Activated CD8-positive, alpha-beta T cell treated with anti-CD3 and anti-CD28 coated beads for 36 hours (primary cell): ENCODE results near the gene CTSH. TPM values are rescaled to one million over a fixed set of nuclear protein-coding genes. Genes with fewer than 3 reads are reported as not detected.

Experiments
- ATAC-seq: fragments of 200-7000 bp; cut with Tn5 transposase; one replicate; pipeline ENCODE4 v1.10.0; 2021; ENCODE audit warnings: mild to moderate bottlenecking, moderate library complexity
- CTCF ChIA-PET: fragments of 350-600 bp; sonication (Branson Sonifier 250); formaldehyde crosslinking; loops from one replicate; lab custom pipeline; 2021; ENCODE audit warnings: antibody characterized with exemption; lab: Charles Lee
- POLR2A ChIA-PET: fragments of 350-600 bp; sonication (Branson Sonifier 250); formaldehyde crosslinking; loops from one replicate; lab custom pipeline; 2021; ENCODE audit warnings: antibody characterized with exemption; lab: Charles Lee
- DNase-seq: peaks from one replicate; pipeline ENCODE4 v3.0.0-alpha.2; 2020
- H3K27ac Mint-ChIP-seq: one replicate; pipeline ENCODE4 v1.8.0; 2021; ENCODE audit warnings: mild to moderate bottlenecking, mixed read lengths
- H3K27me3 Mint-ChIP-seq: one replicate; pipeline ENCODE4 v1.8.0; 2021; ENCODE audit warnings: mixed read lengths
- H3K36me3 Mint-ChIP-seq: one replicate; pipeline ENCODE4 v1.8.0; 2021; ENCODE audit warnings: low read depth, mixed read lengths
- H3K4me1 Mint-ChIP-seq: one replicate; pipeline ENCODE4 v1.8.0; 2021; ENCODE audit warnings: low read depth, mixed read lengths
- H3K4me3 Mint-ChIP-seq: one replicate; pipeline ENCODE4 v1.8.0; 2021; ENCODE audit warnings: mild to moderate bottlenecking, moderate library complexity, mixed read lengths
- H3K9me3 Mint-ChIP-seq: one replicate; pipeline ENCODE4 v1.8.0; 2021; ENCODE audit warnings: mixed read lengths
- CTCF ChIP-seq: fragments of 200-600 bp; IDR thresholded peaks from one replicate; pipeline ENCODE4 v1.8.0; 2022; ENCODE audit warnings: antibody characterized with exemption, mild to moderate bottlenecking
- intact Hi-C: fragments of 100-400 bp; cut with micrococcal nuclease; formaldehyde crosslinking; loops from one replicate; pipeline ENCODE4 v1.10.0; 2022
- total RNA-seq, 2 experiments: library from RNA; stranded (reverse); gene quantifications; one replicate each; pipeline ENCODE4 v1.2.3, GENCODE V29; 2021

CTSH gene
- total RNA-seq, 2 experiments from 2014 or later = 13.2 to 14.1 TPM

DNA sequence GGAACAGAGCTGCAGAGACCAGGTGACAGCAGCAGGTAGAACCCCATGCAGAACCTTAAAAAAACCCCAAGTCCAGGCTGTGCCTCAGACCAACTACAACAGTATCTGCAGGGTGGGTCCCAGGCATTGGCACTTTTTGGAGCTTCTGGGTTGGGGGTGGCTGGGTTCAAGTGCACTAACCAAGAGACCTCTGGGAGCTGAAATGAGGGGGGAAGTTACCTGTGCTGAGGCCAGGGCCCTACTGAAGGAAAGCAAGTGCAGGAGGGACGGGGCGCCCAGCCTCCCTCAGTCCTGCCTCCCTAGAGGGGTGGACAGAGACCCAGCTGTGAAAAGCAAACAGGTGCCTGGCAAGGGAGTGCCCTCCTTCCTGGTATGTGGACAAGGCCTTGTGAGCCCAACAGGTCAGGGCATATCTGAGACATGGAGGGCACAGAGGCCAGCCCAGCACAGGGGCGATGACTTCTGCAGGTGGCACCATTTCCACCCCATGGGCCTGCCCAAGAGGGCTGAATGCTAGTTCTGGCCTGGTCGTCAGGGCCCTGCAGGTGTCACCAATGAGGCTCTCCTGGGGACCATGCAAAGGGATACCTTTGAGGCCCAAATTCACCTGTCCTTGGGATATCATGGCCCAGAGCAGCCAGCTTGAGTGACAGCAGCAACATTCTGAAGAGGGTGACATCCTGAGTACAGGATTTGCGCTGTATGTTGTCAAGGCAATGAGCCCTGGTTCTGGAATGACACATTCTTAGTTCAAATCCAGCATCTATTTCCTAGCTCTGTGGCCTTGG lies 18.7 kb downstream of the CTSH start:
- TF ChIP-seq CTCF = no peak
- Mint-ChIP-seq H3K9me3 (no peaks in the 10 kb centered on the region), H3K27me3 (no peaks in the 10 kb centered on the region), H3K4me1 (no peaks in the 10 kb centered on the region), H3K36me3 (peaks cover 8% of the 10 kb centered on the region), H3K27ac (no peak overlapping the region), H3K4me3 (no peak overlapping the region)
- ChIA-PET CTCF (interaction anchor here (0.9 to 2.2 kb wide), 4 partner anchors 11 to 81 kb away, joined by 3 to 7 read pairs (median 4); no protein-coding TSS in a partner anchor), POLR2A (no interaction called here)
- DNase-seq (no peak), ATAC-seq (no peak)
- intact Hi-C loops = no loop called here

DNA sequence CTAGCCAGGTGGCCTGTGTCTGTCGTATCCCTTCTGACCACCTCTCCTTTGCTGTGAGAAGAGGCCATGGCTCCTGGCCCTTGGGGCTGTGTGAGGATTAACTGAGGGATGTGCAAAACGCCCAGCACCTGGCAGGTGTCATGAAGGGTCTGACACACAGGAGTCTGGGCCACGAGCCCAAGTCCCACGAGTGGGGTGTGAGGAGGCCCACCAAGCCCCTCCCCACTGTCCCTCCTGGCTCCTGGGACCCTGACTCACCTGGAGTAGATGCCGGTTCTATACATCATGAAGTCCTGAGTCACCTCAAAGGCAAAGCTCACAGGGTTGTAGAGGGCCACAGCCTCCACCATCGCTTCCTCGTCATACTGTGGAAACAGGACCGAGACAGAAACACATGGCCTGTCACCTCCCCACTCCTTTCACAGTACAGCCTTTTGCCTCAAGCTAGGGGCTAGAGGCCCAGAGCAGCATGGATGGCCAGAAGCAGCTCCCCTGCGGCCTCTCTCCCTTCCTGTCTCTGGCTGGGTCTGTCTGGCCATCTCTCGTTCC lies 19.7 kb downstream of the CTSH start:
- POLR2A ChIA-PET = interaction anchor here (0.6 kb wide), 1 partner anchor 12 kb away, joined by 3 read pairs; no protein-coding TSS in a partner anchor
- DNase-seq (no peak), ATAC-seq (no peak)
- intact Hi-C loops = no loop called here
- CTCF ChIA-PET = interaction anchor here (0.9 to 2.2 kb wide), 4 partner anchors 10 to 82 kb away, joined by 3 to 7 read pairs (median 4); no protein-coding TSS in a partner anchor
- H3K9me3 Mint-ChIP-seq = no peaks in the 10 kb centered on the region
- no peak overlapping the region for H3K4me3 Mint-ChIP-seq
- TF ChIP-seq CTCF = no peak
- no peaks in the 10 kb centered on the region for H3K27me3 Mint-ChIP-seq
- H3K27ac Mint-ChIP-seq = no peak overlapping the region
- H3K36me3 Mint-ChIP-seq = peaks cover 10% of the 10 kb centered on the region
- no peaks in the 10 kb centered on the region for H3K4me1 Mint-ChIP-seq

- no peaks in the 10 kb centered on the region for H3K9me3 Mint-ChIP-seq
- peaks cover 12% of the 10 kb centered on the region for H3K36me3 Mint-ChIP-seq
These were observed 21.1 kb downstream of the CTSH start for GRCh38 chr15:78923480-78924360.

DNA sequence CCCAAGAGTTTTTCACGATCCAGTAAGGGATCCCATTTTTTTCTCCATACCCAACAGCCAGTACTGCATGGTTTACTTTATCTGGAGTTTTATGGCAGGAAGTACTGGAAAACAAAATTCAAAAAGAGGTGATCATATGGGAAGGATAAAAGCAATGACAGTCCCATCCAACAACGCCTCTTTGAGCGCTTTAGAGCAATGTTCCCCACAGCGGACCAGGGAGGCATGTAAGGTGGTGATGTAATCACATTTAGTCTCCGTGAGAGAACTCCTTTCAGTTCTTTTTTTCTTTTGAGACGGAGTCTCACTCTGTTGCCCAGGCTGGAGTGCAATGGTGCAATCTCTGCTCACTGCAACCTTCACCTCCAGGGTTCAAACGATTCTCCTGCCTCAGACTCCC lies 21.8 kb downstream of the CTSH start:
- Mint-ChIP-seq H3K9me3 (no peaks in the 10 kb centered on the region), H3K36me3 (peaks cover 14% of the 10 kb centered on the region), H3K27me3 (no peaks in the 10 kb centered on the region), H3K27ac (no peak overlapping the region), H3K4me3 (no peak overlapping the region), H3K4me1 (no peaks in the 10 kb centered on the region)
- no peak for TF ChIP-seq CTCF
- ChIA-PET CTCF (interaction anchor here (1.0 kb wide), 1 partner anchor 105 kb away, joined by 4 read pairs; no protein-coding TSS in a partner anchor), POLR2A (no interaction called here)
- ATAC-seq = no peak
- intact Hi-C loops = no loop called here
- no peak for DNase-seq

More at GRCh38 chr15:78923480-78924360, 21.1 kb downstream of the CTSH start:
- H3K4me1 Mint-ChIP-seq = no peaks in the 10 kb centered on the region
- ChIA-PET CTCF (interaction anchor here (1.0 kb wide), 1 partner anchor 104 kb away, joined by 4 read pairs; no protein-coding TSS in a partner anchor), POLR2A (no interaction called here)
- DNase-seq (no peak), ATAC-seq (no peak)
- no peak for TF ChIP-seq CTCF
- no peak overlapping the region for H3K4me3 Mint-ChIP-seq
- H3K27me3 Mint-ChIP-seq = no peaks in the 10 kb centered on the region
- H3K27ac Mint-ChIP-seq = no peak overlapping the region
- intact Hi-C loops = no loop called here
